Glomerular endothelial cell (primary cell): ENCODE data around the gene CYTH4. TPM values are rescaled to one million over a fixed set of nuclear protein-coding genes. Genes with fewer than 3 reads are reported as not detected.

ENCODE experiments used
- DNase-seq: peaks from one replicate; pipeline ENCODE4 v3.0.0-alpha.2; 2011; ENCODE audit warnings: low read depth, low spot score; ENCODE audit errors: extremely low read depth
- total RNA-seq: library from RNA; depleted of rRNA; stranded (reverse); fragments of >200 nt; gene quantifications from 2 replicates; pipeline ENCODE4 v1.2.3, GENCODE V29; 2015

Gene CYTH4
- total RNA-seq, 1 donor from 2014 or later: 0.47 TPM

- no peak for DNase-seq
Observed at GRCh38 chr22:37267661-37268413, 14.5 kb upstream of the CYTH4 start.

- DNase-seq: no peak
Observed at GRCh38 chr22:37269936-37270678, 12.2 kb upstream of the CYTH4 start.

- DNase-seq: no peak
Observed at GRCh38 chr22:37270928-37271650, 11.2 kb upstream of the CYTH4 start.

GRCh38 chr22:37273126-37273845 is 9.0 kb upstream of the CYTH4 start:
- no peak for DNase-seq

- DNase-seq: no peak
Observed at GRCh38 chr22:37273846-37274225, 8.5 kb upstream of the CYTH4 start.

DNA sequence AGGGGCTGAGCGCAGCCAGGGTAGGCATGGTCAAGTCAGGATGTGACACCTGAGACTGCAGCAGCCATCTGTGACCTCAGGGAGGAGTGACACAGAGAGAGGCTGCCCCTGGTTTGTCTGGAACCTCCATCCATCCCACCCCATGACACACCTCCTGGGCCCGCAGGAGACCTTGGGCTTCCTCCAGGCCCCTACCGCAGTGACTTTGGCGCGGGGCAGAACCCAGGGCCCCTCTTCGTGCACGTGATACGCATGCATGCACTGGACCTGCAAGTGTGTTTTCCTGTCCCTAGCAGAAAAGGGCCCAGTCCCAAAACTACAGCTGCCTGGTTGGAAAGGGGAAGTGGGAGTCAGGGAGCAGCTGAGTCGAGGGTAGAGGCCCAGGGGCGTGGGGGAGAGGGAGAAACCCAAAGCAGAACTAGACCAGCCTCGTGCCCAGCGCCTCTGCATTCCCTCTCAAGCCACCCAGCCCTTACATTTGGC is 7.9 kb upstream of the CYTH4 start:
- no peak for DNase-seq

GRCh38 chr22:37275134-37275533 is 7.2 kb upstream of the CYTH4 start:
- DNase-seq: no peak

DNA sequence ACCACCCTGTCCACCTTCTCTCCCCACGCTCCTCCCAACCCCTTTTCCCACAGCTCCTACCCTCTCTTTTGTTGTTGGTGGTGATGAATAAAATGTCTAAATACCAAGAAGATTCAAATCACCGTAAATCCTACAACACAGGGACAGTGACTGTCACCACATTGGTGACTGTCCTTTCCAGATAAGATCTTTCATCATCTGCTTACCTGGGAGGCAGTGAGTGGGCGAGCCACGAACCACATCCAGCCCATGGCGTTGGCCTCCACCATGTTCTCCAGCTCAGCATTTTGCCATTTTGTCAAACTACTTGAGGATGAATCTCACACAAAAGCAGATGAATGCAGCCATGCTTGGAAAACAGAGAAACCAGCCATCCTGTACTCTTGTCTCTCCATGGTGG is 6.7 kb upstream of the CYTH4 start:
- no peak for DNase-seq

DNA sequence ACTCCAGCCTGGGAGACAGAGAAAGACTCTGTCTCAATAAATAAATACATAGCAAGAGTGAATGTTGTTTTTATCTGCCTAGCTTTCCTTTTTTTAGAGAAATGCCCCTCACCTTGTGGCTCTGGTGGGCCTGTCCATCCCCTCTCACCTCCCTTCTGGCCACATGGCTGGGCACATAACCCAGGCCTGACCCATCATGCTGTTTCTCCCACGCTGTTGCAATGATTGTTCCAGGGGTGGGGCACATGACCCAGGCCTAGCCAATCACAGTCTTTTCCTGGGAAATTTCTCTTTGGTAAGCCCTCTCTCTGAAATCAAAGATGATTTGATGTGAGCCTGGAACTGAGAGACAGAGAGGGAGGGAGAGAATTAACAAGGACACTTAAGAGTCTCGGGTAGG is 5.5 kb upstream of the CYTH4 start:
- DNase-seq: no peak

- DNase-seq: no peak
Observed at GRCh38 chr22:37277384-37277783, 4.9 kb upstream of the CYTH4 start.

GRCh38 chr22:37278261-37278660 is 4.0 kb upstream of the CYTH4 start:
- DNase-seq: no peak

GRCh38 chr22:37279331-37280181 is 2.8 kb upstream of the CYTH4 start:
- DNase-seq: no peak

DNA sequence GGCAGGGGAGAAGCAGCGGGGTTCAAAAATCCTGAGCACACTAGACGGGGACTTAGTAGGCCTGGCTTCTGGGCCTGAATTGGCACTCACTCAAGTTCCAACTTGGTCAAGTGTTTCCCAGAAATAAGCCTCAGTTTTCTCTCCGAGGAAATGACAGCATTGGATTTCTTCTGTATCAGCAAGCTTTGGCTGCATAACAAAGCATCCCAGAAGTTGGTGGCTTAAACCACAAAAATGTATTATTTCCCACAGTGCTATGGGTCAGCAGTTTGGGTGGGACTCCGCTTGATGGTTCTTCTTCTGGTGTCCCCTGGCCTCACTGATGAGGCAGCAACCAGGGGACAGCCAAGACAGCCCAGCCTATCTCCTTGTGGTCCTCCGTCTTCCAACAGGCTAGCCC is 1.6 kb upstream of the CYTH4 start:
- DNase-seq: no peak

DNA sequence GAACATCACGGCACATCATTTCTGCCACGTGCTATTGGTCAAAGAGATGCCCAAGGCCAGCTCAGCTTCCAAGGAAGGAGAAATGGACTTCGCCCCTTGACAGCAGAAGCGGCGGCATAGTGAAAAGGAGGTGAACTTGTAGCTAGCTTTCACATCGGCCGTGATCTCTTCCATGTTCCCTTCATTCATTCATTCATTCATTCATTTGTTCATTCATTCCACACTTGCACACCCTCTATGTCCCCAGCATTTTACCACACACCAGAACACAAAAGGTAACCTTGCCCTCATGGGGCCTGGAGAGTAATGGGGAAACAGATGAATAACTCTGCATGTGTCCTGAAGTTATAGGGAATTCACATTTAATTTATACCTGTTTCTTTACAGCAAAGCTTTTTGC is 1.1 kb upstream of the CYTH4 start:
- no peak for DNase-seq

DNA sequence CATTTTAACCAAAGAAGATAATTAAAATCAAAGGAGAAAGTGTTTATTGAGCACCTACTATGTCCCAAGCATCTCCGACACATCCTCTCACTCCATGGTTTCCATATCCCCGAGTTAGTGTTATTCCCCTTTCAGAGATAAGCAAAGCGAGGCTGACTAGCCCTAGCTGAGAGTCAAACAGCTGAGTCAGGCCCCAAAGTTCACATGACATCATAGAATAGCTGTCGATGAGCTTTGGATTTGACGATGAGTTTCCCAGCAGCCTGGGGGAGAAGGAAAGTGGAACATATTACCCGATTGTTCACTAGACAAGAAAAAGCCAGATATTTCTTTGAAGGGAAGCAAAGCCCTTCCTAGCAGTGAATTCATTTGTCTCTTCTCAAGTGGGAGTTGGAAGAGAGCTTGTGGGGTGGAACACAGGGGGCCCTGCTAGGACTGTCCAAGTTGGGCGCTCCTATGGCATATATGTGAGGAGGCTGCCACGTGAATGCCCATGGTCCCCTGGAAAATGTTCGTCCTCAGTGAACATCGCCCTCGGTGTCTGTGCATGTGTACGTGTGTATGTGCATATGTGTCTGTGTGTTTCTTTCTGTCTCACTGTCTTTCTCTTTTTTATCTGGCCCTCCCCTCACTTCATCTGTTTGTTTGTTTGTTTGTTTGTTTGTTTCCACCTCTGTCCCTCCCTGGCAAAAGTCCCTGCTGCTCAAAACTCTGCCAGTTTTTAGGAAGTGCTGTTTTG is 493 bp upstream of the CYTH4 start:
- DNase-seq: no peak

DNA sequence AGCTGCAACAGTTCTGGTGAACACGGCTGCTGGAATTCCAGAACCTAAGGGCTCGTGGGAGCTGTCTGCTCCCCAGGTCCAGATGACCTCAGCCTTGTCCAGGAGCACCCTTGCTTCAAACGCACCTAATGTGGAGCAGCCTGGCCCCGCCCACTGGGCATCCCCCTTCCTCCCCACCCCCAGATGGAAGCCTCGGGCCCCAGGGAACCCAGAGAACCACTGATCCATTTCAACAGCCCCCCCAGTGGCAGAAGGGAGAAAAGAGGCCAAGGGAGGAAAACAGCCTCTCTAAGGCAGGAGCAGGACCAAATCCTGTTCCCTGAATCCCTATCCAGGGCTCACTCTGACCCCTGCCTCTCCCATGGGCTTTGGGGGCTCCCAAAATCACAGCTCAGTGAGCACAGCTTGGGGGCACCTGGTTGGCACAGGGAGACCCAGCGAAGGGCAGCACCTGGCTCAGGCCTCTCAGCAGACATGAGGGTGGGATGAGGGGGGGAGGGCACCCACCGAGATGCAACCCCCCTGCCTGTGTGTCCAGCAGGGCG is 1.2 kb downstream of the CYTH4 start:
- DNase-seq: no peak

- no peak for DNase-seq
Observed at GRCh38 chr22:37284126-37284804, 2.0 kb downstream of the CYTH4 start.

GRCh38 chr22:37284805-37285355 is 2.6 kb downstream of the CYTH4 start:
- DNase-seq: no peak
